Brain microvascular endothelial cell (primary cell): ENCODE data around the gene RELT.
A peak's percentile ranks its signal among the peaks of the same experiment; 100 is the strongest.

ENCODE experiments used
- DNase-seq: peaks from one replicate; pipeline ENCODE4 v3.0.0-alpha.2; 2020
- H3K27ac ChIP-seq: fragments of 250-450 bp; sonication (Bioruptor Pico); 2 replicates; pipeline ENCODE4 v1.5.1; 2020; ENCODE audit warnings: mild to moderate bottlenecking, moderate library complexity
- H3K27me3 ChIP-seq: fragments of 250-450 bp; sonication (Bioruptor Pico); replicated peaks from 2 replicates; pipeline ENCODE4 v1.5.1; 2020; ENCODE audit warnings: mild to moderate bottlenecking
- H3K36me3 ChIP-seq: fragments of 250-450 bp; sonication (Bioruptor Pico); replicated peaks from 2 replicates; pipeline ENCODE4 v1.5.1; 2020; ENCODE audit warnings: mild to moderate bottlenecking
- H3K4me3 ChIP-seq: 2 replicates; pipeline ENCODE4 v1.5.1; 2011; ENCODE audit warnings: low read depth, mild to moderate bottlenecking, control low read depth, low read length, moderate library complexity
- in situ Hi-C: cut with HindIII; loops from 2 replicates; pipeline ENCODE4 v1.10.0; 2017; ENCODE audit warnings: low sequenced_read_pairs, low pct_ligation_motif_present
- TF ChIP-seq, protein P1 (sequence below): IDR thresholded peaks from 2 replicates; pipeline ENCODE4 v1.5.1; 2011; ENCODE audit warnings: low read depth, mild to moderate bottlenecking, moderate library complexity, low read length, control low read depth, inconsistent platforms; ENCODE audit errors: missing control alignments

Gene RELT

DNA sequence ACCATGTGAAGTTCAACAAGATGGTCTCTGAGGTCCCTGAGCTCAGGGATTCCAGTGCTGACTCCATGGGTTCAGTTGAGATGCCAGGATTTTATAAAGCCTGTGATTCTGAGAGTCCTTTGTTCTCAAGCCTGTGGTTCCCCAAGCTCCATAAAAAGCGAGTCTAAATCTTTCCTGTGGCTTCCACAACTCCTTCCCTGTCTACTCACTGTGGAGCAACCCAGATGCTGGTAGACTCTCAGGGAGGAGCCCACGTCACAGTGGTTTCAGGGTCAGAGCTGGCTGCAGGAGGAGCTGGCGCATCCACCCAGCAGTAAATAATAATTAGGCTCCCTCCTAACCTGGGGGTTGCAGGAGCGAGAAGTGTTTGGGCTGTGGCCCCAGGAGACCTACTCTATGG is 2.0 kb upstream of the RELT start:
- TF ChIP-seq, protein P1, sequence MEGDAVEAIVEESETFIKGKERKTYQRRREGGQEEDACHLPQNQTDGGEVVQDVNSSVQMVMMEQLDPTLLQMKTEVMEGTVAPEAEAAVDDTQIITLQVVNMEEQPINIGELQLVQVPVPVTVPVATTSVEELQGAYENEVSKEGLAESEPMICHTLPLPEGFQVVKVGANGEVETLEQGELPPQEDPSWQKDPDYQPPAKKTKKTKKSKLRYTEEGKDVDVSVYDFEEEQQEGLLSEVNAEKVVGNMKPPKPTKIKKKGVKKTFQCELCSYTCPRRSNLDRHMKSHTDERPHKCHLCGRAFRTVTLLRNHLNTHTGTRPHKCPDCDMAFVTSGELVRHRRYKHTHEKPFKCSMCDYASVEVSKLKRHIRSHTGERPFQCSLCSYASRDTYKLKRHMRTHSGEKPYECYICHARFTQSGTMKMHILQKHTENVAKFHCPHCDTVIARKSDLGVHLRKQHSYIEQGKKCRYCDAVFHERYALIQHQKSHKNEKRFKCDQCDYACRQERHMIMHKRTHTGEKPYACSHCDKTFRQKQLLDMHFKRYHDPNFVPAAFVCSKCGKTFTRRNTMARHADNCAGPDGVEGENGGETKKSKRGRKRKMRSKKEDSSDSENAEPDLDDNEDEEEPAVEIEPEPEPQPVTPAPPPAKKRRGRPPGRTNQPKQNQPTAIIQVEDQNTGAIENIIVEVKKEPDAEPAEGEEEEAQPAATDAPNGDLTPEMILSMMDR: no peak
- no peak for DNase-seq
- in situ Hi-C loops: no loop called here
- Histone ChIP-seq H3K36me3 (no peaks in the 10 kb centered on the region), H3K27ac (no peak overlapping the region), H3K27me3 (no peaks in the 10 kb centered on the region), H3K4me3 (no peak overlapping the region)

- in situ Hi-C loops: no loop called here
- no peaks in the 10 kb centered on the region for H3K36me3 ChIP-seq
- H3K27ac ChIP-seq: no peak overlapping the region
- H3K4me3 ChIP-seq: no peak overlapping the region
- DNase-seq: no peak
- TF ChIP-seq, protein P1: no peak
- H3K27me3 ChIP-seq: no peaks in the 10 kb centered on the region
Measured at GRCh38 chr11:73375830-73376159, 404 bp upstream of the RELT start.

DNA sequence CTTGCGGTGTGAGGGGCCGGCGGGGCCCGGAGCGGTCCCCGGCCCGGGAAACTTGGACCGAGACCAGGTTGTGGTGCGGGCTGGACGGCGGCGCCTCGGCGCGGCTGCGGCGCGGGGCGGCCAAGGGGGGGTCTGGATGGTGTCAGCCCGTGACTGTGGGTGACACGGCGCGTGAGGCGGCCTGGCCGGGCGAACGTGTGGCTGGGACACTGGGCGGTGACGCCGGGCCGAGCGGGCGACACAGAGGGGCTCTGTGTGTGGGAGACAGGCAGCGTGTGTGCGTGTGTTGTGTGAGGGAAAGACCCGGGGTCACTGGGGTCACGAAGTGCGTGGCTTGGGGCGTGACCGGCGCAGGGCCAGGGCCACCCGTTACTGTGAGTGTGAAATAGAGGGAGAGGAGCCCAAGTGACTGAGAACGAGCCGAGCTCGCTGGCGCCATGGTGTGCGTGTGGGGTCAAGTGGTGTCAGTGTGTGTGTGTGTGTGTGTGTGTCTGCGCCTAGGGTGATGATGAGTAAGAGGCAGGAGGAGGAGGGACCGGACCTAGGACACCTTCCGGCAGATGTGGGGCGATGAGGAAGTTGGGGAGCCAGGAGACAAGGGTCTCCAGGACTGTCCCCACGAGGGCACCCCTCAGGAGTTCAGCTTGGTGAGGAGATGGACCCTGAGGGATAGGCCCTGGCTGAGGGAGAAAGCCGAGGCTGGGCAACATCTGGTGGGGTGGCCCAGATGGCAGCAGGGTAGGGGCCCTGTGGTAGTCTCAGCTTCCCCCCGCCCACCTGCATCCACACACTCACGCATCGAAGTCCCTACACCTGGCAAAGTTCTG is 817 bp downstream of the RELT start:
- Histone ChIP-seq H3K27me3 (no peaks in the 10 kb centered on the region), H3K27ac (peak overlapping the region; percentile 75), H3K36me3 (no peaks in the 10 kb centered on the region), H3K4me3 (peak overlapping the region; percentile 84)
- TF ChIP-seq, protein P1: no peak
- in situ Hi-C loops: no loop called here
- peak; percentile 66 for DNase-seq

GRCh38 chr11:73379189-73379880 is 3.1 kb downstream of the RELT start:
- no peaks in the 10 kb centered on the region for H3K27me3 ChIP-seq
- DNase-seq: no peak
- in situ Hi-C loops: no loop called here
- H3K36me3 ChIP-seq: no peaks in the 10 kb centered on the region
- H3K27ac ChIP-seq: no peak overlapping the region
- H3K4me3 ChIP-seq: no peak overlapping the region
- TF ChIP-seq, protein P1: no peak

GRCh38 chr11:73380331-73380730 is 4.1 kb downstream of the RELT start:
- Histone ChIP-seq H3K27ac (no peak overlapping the region), H3K27me3 (no peaks in the 10 kb centered on the region), H3K36me3 (no peaks in the 10 kb centered on the region), H3K4me3 (no peak overlapping the region)
- in situ Hi-C loops: no loop called here
- no peak for DNase-seq
- TF ChIP-seq, protein P1: no peak
